Forelimb muscle (tissue), 1 donor: Measurements from ENCODE around the gene OR10P1. TPM values are rescaled to one million over a fixed set of nuclear protein-coding genes. Genes with fewer than 3 reads are reported as not detected.
"Not testable (repeated sequence)": the region's sequence is repeated elsewhere in the genome, so short reads cannot be mapped to it uniquely, and the experiment has no call there.

ENCODE experiments used
- DNase-seq: peaks from one replicate; pipeline ENCODE4 v3.0.0-alpha.2; 2013; ENCODE audit warnings: low read depth
- polyA plus RNA-seq: library from polyadenylated mRNA; unstranded; fragments of 120-200 nt; gene quantifications from one replicate; pipeline ENCODE4 v1.2.1, GENCODE V29; 2013; ENCODE audit not compliant: insufficient read length

OR10P1 gene
- polyA plus RNA-seq: not detected

GRCh38 chr12:55636853-55637252 is at the start of gene OR10P1:
Gene OR10P1 (plus strand): TSS chr12:55636892. CDS start chr12:55636892, 0 bp downstream.
- no peak for DNase-seq

- DNase-seq: not testable (repeated sequence)
Measured at GRCh38 chr12:55590152-55590551, 46.5 kb upstream of the OR10P1 start.

GRCh38 chr12:55607821-55608594 is 28.7 kb upstream of the OR10P1 start:
- DNase-seq: no peak

- no peak for DNase-seq
Measured at GRCh38 chr12:55610598-55610997, 26.1 kb upstream of the OR10P1 start.

GRCh38 chr12:55612646-55613045 is 24.0 kb upstream of the OR10P1 start:
- no peak for DNase-seq

GRCh38 chr12:55614764-55615163 is 21.9 kb upstream of the OR10P1 start:
- DNase-seq: no peak

GRCh38 chr12:55619354-55620138 is 17.1 kb upstream of the OR10P1 start:
- DNase-seq: peak; percentile 76

GRCh38 chr12:55624056-55624455 is 12.6 kb upstream of the OR10P1 start:
- no peak for DNase-seq

- no peak for DNase-seq
Measured at GRCh38 chr12:55626154-55626553, 10.5 kb upstream of the OR10P1 start.

GRCh38 chr12:55629058-55629841 is 7.4 kb upstream of the OR10P1 start:
- no peak for DNase-seq

- DNase-seq: no peak
Measured at GRCh38 chr12:55631056-55631455, 5.6 kb upstream of the OR10P1 start.

GRCh38 chr12:55631733-55632132 is 5.0 kb upstream of the OR10P1 start:
- no peak for DNase-seq

GRCh38 chr12:55633151-55633550 is 3.5 kb upstream of the OR10P1 start:
- no peak for DNase-seq

GRCh38 chr12:55636116-55636655 is 506 bp upstream of the OR10P1 start:
- DNase-seq: no peak

GRCh38 chr12:55637467-55637866 is 775 bp downstream of the OR10P1 start:
- no peak for DNase-seq

- no peak for DNase-seq
Measured at GRCh38 chr12:55641595-55641994, 4.9 kb downstream of the OR10P1 start.

- DNase-seq: no peak
Measured at GRCh38 chr12:55642267-55642666, 5.6 kb downstream of the OR10P1 start.

- DNase-seq: no peak
Measured at GRCh38 chr12:55642669-55643068, 6.0 kb downstream of the OR10P1 start.

- DNase-seq: no peak
Measured at GRCh38 chr12:55644591-55644990, 7.9 kb downstream of the OR10P1 start.

- DNase-seq: no peak
Measured at GRCh38 chr12:55647027-55647426, 10.3 kb downstream of the OR10P1 start.

GRCh38 chr12:55650620-55651298 is 14.1 kb downstream of the OR10P1 start:
- DNase-seq: not testable (repeated sequence)
